H9 (cell line): Measurements from ENCODE around the gene OR13C9. TPM values are rescaled to one million over a fixed set of nuclear protein-coding genes. Genes with fewer than 3 reads are reported as not detected.
"Not testable (repeated sequence)": the region's sequence is repeated elsewhere in the genome, so short reads cannot be mapped to it uniquely, and the experiment has no call there.

Experiments used
- DNase-seq: peaks from one replicate; pipeline ENCODE4 v3.0.0-alpha.2; 2017
- H2AFZ ChIP-seq: one replicate; pipeline ENCODE4 v1.6.1; 2013; ENCODE audit warnings: mild to moderate bottlenecking, low read length, control low read depth, moderate library complexity
- H2AK5ac ChIP-seq: 2 replicates; pipeline ENCODE4 v1.6.1; 2013; ENCODE audit warnings: low read length, control low read depth, mixed read lengths; ENCODE audit not compliant: insufficient read length
- H2BK120ac ChIP-seq: one replicate; pipeline ENCODE4 v1.6.1; 2013; ENCODE audit warnings: low read depth, mild to moderate bottlenecking, low read length, control low read depth, inconsistent platforms; ENCODE audit not compliant: poor library complexity, severe bottlenecking
- H2BK12ac ChIP-seq: 2 replicates; pipeline ENCODE4 v1.6.1; 2013; ENCODE audit warnings: low read length, control low read depth, mixed read lengths, low read depth; ENCODE audit not compliant: insufficient read length
- H2BK15ac ChIP-seq: 2 replicates; pipeline ENCODE4 v1.6.1; 2013; ENCODE audit warnings: low read depth, low read length, control low read depth
- H2BK20ac ChIP-seq: one replicate; pipeline ENCODE4 v1.6.1; 2013; ENCODE audit warnings: low read depth, mild to moderate bottlenecking, low read length, control low read depth, inconsistent platforms; ENCODE audit not compliant: poor library complexity, severe bottlenecking
- H2BK5ac ChIP-seq: 2 replicates; pipeline ENCODE4 v1.6.1; 2013; ENCODE audit warnings: low read length, control low read depth, mixed read lengths; ENCODE audit not compliant: insufficient read length
- H3K14ac ChIP-seq: 2 replicates; pipeline ENCODE4 v1.6.1; 2013; ENCODE audit warnings: low read length, control low read depth; ENCODE audit not compliant: insufficient read depth
- H3K18ac ChIP-seq: 2 replicates; pipeline ENCODE4 v1.6.1; 2013; ENCODE audit warnings: low read depth, mild to moderate bottlenecking, mixed read lengths, low read length, control low read depth; ENCODE audit not compliant: insufficient read length
- H3K23ac ChIP-seq: 2 replicates; pipeline ENCODE4 v1.6.1; 2013; ENCODE audit warnings: low read length, control low read depth, mixed read lengths, low read depth; ENCODE audit not compliant: insufficient read length
- H3K23me2 ChIP-seq: 2 replicates; pipeline ENCODE4 v1.6.1; 2013; ENCODE audit warnings: low read depth, mild to moderate bottlenecking, mixed read lengths, low read length, control low read depth; ENCODE audit not compliant: insufficient read length, poor library complexity, severe bottlenecking
- H3K27ac ChIP-seq: 2 replicates; pipeline ENCODE4 v1.5.1; 2013; ENCODE audit warnings: low read length, control low read depth, mixed read lengths, low read depth; ENCODE audit not compliant: insufficient read length
- H3K27me3 ChIP-seq: 2 replicates; pipeline ENCODE4 v1.6.1; 2013; ENCODE audit warnings: low read length, control low read depth, inconsistent platforms; ENCODE audit not compliant: insufficient read depth
- H3K4ac ChIP-seq: 2 replicates; pipeline ENCODE4 v1.6.1; 2013; ENCODE audit warnings: low read depth, mild to moderate bottlenecking, control low read depth, inconsistent platforms, low read length, moderate library complexity
- H3K4me1 ChIP-seq: 2 replicates; pipeline ENCODE4 v1.6.1; 2013; ENCODE audit warnings: low read length, control low read depth, inconsistent platforms; ENCODE audit not compliant: insufficient read depth
- H3K4me2 ChIP-seq: 2 replicates; pipeline ENCODE4 v1.6.1; 2013; ENCODE audit warnings: low read length, control low read depth, mixed read lengths; ENCODE audit not compliant: insufficient read length, insufficient read depth
- H3K56ac ChIP-seq: 2 replicates; pipeline ENCODE4 v1.6.1; 2013; ENCODE audit warnings: low read depth, mild to moderate bottlenecking, mixed read lengths, low read length, control low read depth; ENCODE audit not compliant: insufficient read length
- H3K79me1 ChIP-seq: 2 replicates; pipeline ENCODE4 v1.6.1; 2013; ENCODE audit warnings: low read depth, mild to moderate bottlenecking, moderate library complexity, low read length, control low read depth, inconsistent platforms; ENCODE audit not compliant: insufficient read depth, poor library complexity, severe bottlenecking
- H3K79me2 ChIP-seq: 2 replicates; pipeline ENCODE4 v1.6.1; 2013; ENCODE audit warnings: low read length, control low read depth, inconsistent platforms; ENCODE audit not compliant: insufficient read depth
- H3K9ac ChIP-seq: 2 replicates; pipeline ENCODE4 v1.6.1; 2013; ENCODE audit warnings: low read length, control low read depth, mixed read lengths; ENCODE audit not compliant: insufficient read length; ENCODE audit errors: extremely low read depth
- H3K9me3 ChIP-seq: one replicate; pipeline ENCODE4 v1.6.1; 2013; ENCODE audit warnings: low read depth, low read length, inconsistent platforms; ENCODE audit not compliant: control insufficient read depth
- H3T11ph ChIP-seq: one replicate; pipeline ENCODE4 v1.6.1; 2013; ENCODE audit warnings: mild to moderate bottlenecking, low read length, control low read depth, inconsistent platforms
- H4K20me1 ChIP-seq: one replicate; pipeline ENCODE4 v1.6.1; 2013; ENCODE audit not compliant: control insufficient read depth, insufficient read length, insufficient read depth
- H4K5ac ChIP-seq: 2 replicates; pipeline ENCODE4 v1.6.1; 2013; ENCODE audit warnings: low read depth, mild to moderate bottlenecking, mixed read lengths, low read length, control low read depth; ENCODE audit not compliant: insufficient read length
- H4K8ac ChIP-seq: replicated peaks from 2 replicates; pipeline ENCODE4 v1.6.1; 2013; ENCODE audit warnings: low read length, control low read depth, mixed read lengths, low read depth; ENCODE audit not compliant: insufficient read length
- H4K91ac ChIP-seq: 2 replicates; pipeline ENCODE4 v1.6.1; 2013; ENCODE audit warnings: low read depth, mild to moderate bottlenecking, moderate library complexity, mixed read lengths, low read length, control low read depth; ENCODE audit not compliant: insufficient read length
- H3K27ac Mint-ChIP-seq, 3 experiments: 2 replicates in 2 of 3; 3 replicates in 1 of 3; pipeline ENCODE4 v1.8.0; 2020 to 2021; ENCODE audit warnings: mixed read lengths in 3 of 3, mild to moderate bottlenecking in 1 of 3, moderate library complexity in 1 of 3
- H3K27me3 Mint-ChIP-seq: 2 replicates; pipeline ENCODE4 v1.8.0; 2021; ENCODE audit warnings: low read depth, mild to moderate bottlenecking, moderate library complexity, mixed read lengths
- H3K36me3 Mint-ChIP-seq, 3 experiments: 2 replicates in 2 of 3; 3 replicates in 1 of 3; pipeline ENCODE4 v1.8.0; 2020 to 2021; ENCODE audit warnings: low read depth in 3 of 3, mixed read lengths in 3 of 3; ENCODE audit not compliant: insufficient read depth in 1 of 3
- H3K4me1 Mint-ChIP-seq, 2 experiments: 2 replicates each; pipeline ENCODE4 v1.8.0; 2020; ENCODE audit warnings: mixed read lengths in 2 of 2
- H3K4me3 Mint-ChIP-seq, 2 experiments: 2 replicates in 1 of 2; 3 replicates in 1 of 2; pipeline ENCODE4 v1.8.0; 2020 to 2021; ENCODE audit warnings: mild to moderate bottlenecking in 2 of 2, mixed read lengths in 2 of 2, moderate library complexity in 1 of 2
- H3K9me3 Mint-ChIP-seq, 2 experiments: 2 replicates in 1 of 2; 3 replicates in 1 of 2; pipeline ENCODE4 v1.8.0; 2020; ENCODE audit warnings: mild to moderate bottlenecking in 2 of 2, mixed read lengths in 2 of 2, moderate library complexity in 1 of 2
- WGBS: extraction: QIAGEN DNeasy Blood & Tissue Kit; methylation state at CpG from one replicate; pipeline ENCODE4 v1.1.7; 2013; ENCODE audit warnings: missing lambda C conversion rate, low lambda C conversion rate, mixed read lengths; ENCODE audit not compliant: insufficient read length; ENCODE audit errors: extremely low coverage; 5-methylcytosine and 5-hydroxymethylcytosine counted together
- total RNA-seq: library from RNA; stranded (reverse); gene quantifications from 2 replicates; pipeline ENCODE4 v1.2.1, GENCODE V29; 2021

OR13C9 gene
- total RNA-seq, 1 experiment from 2014 or later, result not detected

DNA sequence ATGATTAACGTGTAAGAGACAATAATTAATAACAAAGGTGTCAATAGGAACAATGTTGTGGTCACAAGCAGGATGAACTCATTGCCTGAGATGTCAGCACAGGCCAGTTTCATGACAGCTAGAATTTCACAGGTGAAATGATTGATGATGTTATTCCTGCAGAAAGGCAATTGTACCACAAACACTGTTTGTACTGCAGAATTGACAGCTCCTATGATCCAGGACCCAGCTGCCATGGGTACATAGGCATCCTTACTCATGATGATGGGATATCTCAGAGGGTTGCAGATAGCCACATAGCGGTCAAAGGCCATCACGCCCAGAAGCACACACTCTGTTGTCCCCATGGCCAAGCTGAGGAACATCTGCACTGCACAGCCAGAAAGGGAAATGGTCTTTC is 19.3 kb downstream of the OR13C9 start:
- not testable (repeated sequence) for H3K4me2 ChIP-seq, H3K79me1 ChIP-seq, H3K9me3 Mint-ChIP-seq

More for the DNA sequence above, 19.3 kb downstream of the OR13C9 start:
- H3K9me3 ChIP-seq, H4K91ac ChIP-seq, H3K27ac Mint-ChIP-seq, H3K27me3 ChIP-seq, H3K9ac ChIP-seq, H3K27me3 Mint-ChIP-seq, H4K20me1 ChIP-seq, H3K18ac ChIP-seq, H3K23ac ChIP-seq, H2AFZ ChIP-seq, H4K5ac ChIP-seq, H2BK12ac ChIP-seq, H3T11ph ChIP-seq, H2BK120ac ChIP-seq, H3K36me3 Mint-ChIP-seq, H3K4me1 ChIP-seq, DNase-seq, H3K27ac ChIP-seq, H2AK5ac ChIP-seq, H2BK5ac ChIP-seq, H3K14ac ChIP-seq, H3K4ac ChIP-seq, H2BK15ac ChIP-seq, H3K4me1 Mint-ChIP-seq, H3K79me2 ChIP-seq, H4K8ac ChIP-seq, H2BK20ac ChIP-seq, H3K4me3 Mint-ChIP-seq, H3K56ac ChIP-seq, H3K23me2 ChIP-seq: not testable (repeated sequence)
- WGBS, result no CpG with 5 or more reads among the region's 3 CpGs
